Gastrocnemius medialis (tissue), 4 donors: ENCODE data around the gene FGF14. TPM values are rescaled to one million over a fixed set of nuclear protein-coding genes. Genes with fewer than 3 reads are reported as not detected.

Experiments used
- ATAC-seq, 2 donors: fragments of 150-250 bp; one replicate each; pipeline ENCODE4 v1.9.1; 2016
- DNase-seq, 2 donors: peaks; one replicate each; pipeline ENCODE4 v3.0.0-alpha.2; 2019
- H3K27ac ChIP-seq, 4 donors: fragments of 200-600 bp; sonication (generic); 1 replicate in 1 of 4; 2 replicates in 3 of 4; pipeline ENCODE4 v1.5.1; 2016 to 2018; ENCODE audit warnings: mild to moderate bottlenecking in 2 of 4, moderate library complexity in 1 of 4
- H3K27me3 ChIP-seq, 3 donors: fragments of 200-600 bp; sonication (generic) in 2 of 3; 1 replicate in 1 of 3; 2 replicates in 2 of 3; pipeline versions ENCODE4 v1.5.1 to v1.6.0; 2016 to 2019; ENCODE audit warnings: mild to moderate bottlenecking in 1 of 3, moderate library complexity in 1 of 3
- H3K36me3 ChIP-seq, 2 donors: fragments of 200-600 bp; sonication (generic) in 1 of 2; one replicate each; pipeline ENCODE4 v1.5.1; 2017 to 2018
- H3K4me1 ChIP-seq, 2 donors: fragments of 200-600 bp; sonication (generic) in 1 of 2; one replicate each; pipeline ENCODE4 v1.5.1; 2016 to 2017; ENCODE audit warnings: mild to moderate bottlenecking in 2 of 2
- H3K4me3 ChIP-seq, 4 donors: fragments of 200-600 bp; sonication (generic) in 3 of 4; 1 replicate in 1 of 4; 2 replicates in 3 of 4; pipeline ENCODE4 v1.5.1; 2016 to 2019; ENCODE audit warnings: mild to moderate bottlenecking in 2 of 4
- H3K9me3 ChIP-seq, 3 donors: fragments of 200-600 bp; sonication (generic) in 2 of 3; 1 replicate in 1 of 3; 2 replicates in 2 of 3; pipeline ENCODE4 v1.5.1; 2016 to 2019
- CTCF ChIP-seq, 5 experiments: fragments of 450-650 bp in 3 of 5; fragments of 200-600 bp in 2 of 5; sonication (generic) in 2 of 5; IDR thresholded peaks in 4 of 5; conservative IDR thresholded peaks in 1 of 5; 1 replicate in 4 of 5; 2 replicates in 1 of 5; pipeline ENCODE4 v1.5.1; 2016 to 2019; ENCODE audit warnings: antibody characterized with exemption in 5 of 5, mild to moderate bottlenecking in 3 of 5, moderate library complexity in 3 of 5
- POLR2A ChIP-seq, 2 donors: fragments of 450-650 bp; IDR thresholded peaks; one replicate each; pipeline ENCODE4 v1.6.1; 2017; ENCODE audit warnings: antibody characterized with exemption in 2 of 2, mild to moderate bottlenecking in 2 of 2, moderate library complexity in 2 of 2
- in situ Hi-C, 4 donors: fragments of 200-750 bp; cut with MboI; loops; one replicate each; pipeline versions ENCODE4 v1.15.0 to v1.8.0; 2017; ENCODE audit warnings: low sequenced_read_pairs in 4 of 4
- intact Hi-C: fragments of 100-400 bp; cut with DNase I; formaldehyde crosslinking; loops from one replicate; pipeline ENCODE4 v1.15.1; 2023; ENCODE audit warnings: low total_unique reads
- total RNA-seq, 4 donors: library from RNA; depleted of rRNA; stranded (reverse); fragments of >200 nt; gene quantifications; one replicate each; pipeline versions ENCODE4 v1.1.0 to v1.2.3, GENCODE V29; 2016

Gene FGF14
- total RNA-seq, 4 donors from 2014 or later, result 0.02 TPM; not detected in 3

- H3K4me1 ChIP-seq, result peaks cover 0 to 5% of the 10 kb centered on the region in 2 donors
- no peak for TF ChIP-seq POLR2A (IDR thresholded peaks at IDR 0.05)
- no peak for TF ChIP-seq CTCF (IDR thresholded peaks at IDR 0.05 in 4 of 5, conservative IDR thresholded peaks at IDR 0.05 in 1 of 5)
- H3K27me3 ChIP-seq, result no peaks in the 10 kb centered on the region
- ATAC-seq (no peak), DNase-seq (no peak)
- no peak overlapping the region for H3K27ac ChIP-seq
- no peaks in the 10 kb centered on the region for H3K36me3 ChIP-seq
- in situ Hi-C loops (no loop called here), intact Hi-C loops (no loop called here)
- H3K9me3 ChIP-seq, result no peaks in the 10 kb centered on the region
- H3K4me3 ChIP-seq, result no peak overlapping the region
Measured at GRCh38 chr13:102033386-102033785, 368.5 kb downstream of the FGF14 start.

GRCh38 chr13:102028868-102029267, 373.0 kb downstream of the FGF14 start:
- intact Hi-C loops (no loop called here), in situ Hi-C loops (no loop called here)
- no peaks in the 10 kb centered on the region for H3K36me3 ChIP-seq
- DNase-seq (no peak), ATAC-seq (no peak)
- H3K27ac ChIP-seq, result no peak overlapping the region
- H3K4me3 ChIP-seq, result no peak overlapping the region
- peaks cover 0 to 5% of the 10 kb centered on the region in 2 donors for H3K4me1 ChIP-seq
- TF ChIP-seq POLR2A (IDR thresholded peaks at IDR 0.05) (no peak), CTCF (IDR thresholded peaks at IDR 0.05 in 4 of 5, conservative IDR thresholded peaks at IDR 0.05 in 1 of 5) (no peak)
- H3K27me3 ChIP-seq, result no peaks in the 10 kb centered on the region
- no peaks in the 10 kb centered on the region for H3K9me3 ChIP-seq

GRCh38 chr13:102028206-102028605, 373.6 kb downstream of the FGF14 start:
- intact Hi-C loops (no loop called here), in situ Hi-C loops (no loop called here)
- no peaks in the 10 kb centered on the region for H3K36me3 ChIP-seq
- no peak for DNase-seq
- no peaks in the 10 kb centered on the region for H3K9me3 ChIP-seq
- H3K27me3 ChIP-seq, result no peaks in the 10 kb centered on the region
- ATAC-seq, result no peak
- H3K4me3 ChIP-seq, result no peak overlapping the region
- TF ChIP-seq POLR2A (IDR thresholded peaks at IDR 0.05) (no peak), CTCF (IDR thresholded peaks at IDR 0.05 in 4 of 5, conservative IDR thresholded peaks at IDR 0.05 in 1 of 5) (no peak)
- no peak overlapping the region for H3K27ac ChIP-seq
- peaks cover 0 to 5% of the 10 kb centered on the region in 2 donors for H3K4me1 ChIP-seq

DNA sequence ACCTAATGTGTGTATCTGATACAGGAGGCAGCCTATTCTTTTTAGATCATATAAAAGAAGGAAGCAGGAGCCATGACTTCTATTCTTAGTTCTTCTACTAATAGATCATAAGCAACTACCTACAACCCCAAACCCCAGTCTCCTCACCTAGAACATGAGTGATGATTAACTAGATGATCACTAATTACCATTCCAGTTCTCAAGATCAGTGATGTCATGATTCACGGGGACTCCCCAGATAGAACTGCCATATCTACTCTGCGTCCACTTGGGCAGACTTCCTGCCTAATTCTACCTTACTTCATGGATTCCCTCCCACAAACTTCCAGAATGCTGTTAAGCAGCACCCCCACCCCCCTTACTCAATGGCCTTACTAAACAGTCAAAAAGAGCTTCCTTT, 380.1 kb downstream of the FGF14 start:
- Histone ChIP-seq H3K27me3 (no peaks in the 10 kb centered on the region), H3K4me1 (no peaks in the 10 kb centered on the region), H3K9me3 (no peaks in the 10 kb centered on the region), H3K27ac (no peak overlapping the region), H3K36me3 (no peaks in the 10 kb centered on the region), H3K4me3 (no peak overlapping the region)
- in situ Hi-C loops (no loop called here), intact Hi-C loops (no loop called here)
- DNase-seq, result no peak
- TF ChIP-seq POLR2A (IDR thresholded peaks at IDR 0.05) (no peak), CTCF (IDR thresholded peaks at IDR 0.05 in 4 of 5, conservative IDR thresholded peaks at IDR 0.05 in 1 of 5) (no peak)
- ATAC-seq, result no peak

DNA sequence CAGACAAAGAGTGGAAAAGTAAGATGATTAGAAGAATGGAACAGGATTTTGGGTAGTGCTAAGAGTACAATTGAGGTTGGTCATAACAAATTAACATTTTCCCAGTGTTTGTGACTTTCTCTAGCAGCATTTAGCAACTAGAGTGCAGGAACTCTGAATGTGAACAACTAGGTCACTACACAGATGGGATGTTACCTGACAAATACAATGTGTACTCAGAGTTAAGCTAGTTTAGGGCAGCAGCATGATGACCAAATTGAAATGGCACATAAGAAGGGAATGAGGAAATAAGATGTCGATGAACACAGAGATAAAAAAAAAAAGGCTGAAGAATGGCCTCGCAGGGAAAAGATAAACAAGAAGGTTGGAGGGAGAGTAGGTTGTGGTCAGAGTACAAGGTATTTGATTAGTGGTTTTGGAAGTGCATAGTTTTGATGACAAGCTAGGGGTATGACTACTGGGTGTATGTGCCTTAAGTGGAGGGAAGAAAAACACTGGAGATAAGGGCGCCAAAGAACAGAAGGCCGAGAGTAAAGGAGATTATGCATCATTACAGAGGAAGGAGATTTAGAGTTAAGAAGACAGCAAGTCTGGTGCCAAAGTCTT, 381.1 kb downstream of the FGF14 start:
- Histone ChIP-seq H3K27me3 (no peaks in the 10 kb centered on the region), H3K27ac (no peak overlapping the region), H3K9me3 (no peaks in the 10 kb centered on the region), H3K36me3 (no peaks in the 10 kb centered on the region), H3K4me3 (no peak overlapping the region), H3K4me1 (no peaks in the 10 kb centered on the region)
- no peak for DNase-seq
- ATAC-seq, result no peak
- intact Hi-C loops, result no loop called here
- TF ChIP-seq POLR2A (IDR thresholded peaks at IDR 0.05), result no peak
- no peak for TF ChIP-seq CTCF (IDR thresholded peaks at IDR 0.05 in 4 of 5, conservative IDR thresholded peaks at IDR 0.05 in 1 of 5)
- in situ Hi-C loops, result no loop called here
